WERI-Rb-1 (cell line): ENCODE measurements around the gene PAQR3.

Experiments
- DNase-seq: peaks from one replicate; pipeline ENCODE4 v3.0.0-alpha.2; 2020
- H3K27ac ChIP-seq: fragments of 250-450 bp; sonication (Bioruptor Pico); 2 replicates; pipeline ENCODE4 v1.5.1; 2020; ENCODE audit warnings: mild to moderate bottlenecking, moderate library complexity
- H3K27me3 ChIP-seq: fragments of 250-450 bp; sonication (Bioruptor Pico); 2 replicates; pipeline ENCODE4 v1.5.1; 2021; ENCODE audit warnings: mild to moderate bottlenecking, low read depth, moderate library complexity; ENCODE audit not compliant: insufficient read depth, severe bottlenecking
- H3K36me3 ChIP-seq: fragments of 250-450 bp; sonication (Bioruptor Pico); 2 replicates; pipeline ENCODE4 v1.5.1; 2020; ENCODE audit warnings: mild to moderate bottlenecking, moderate library complexity
- H3K4me3 ChIP-seq: 2 replicates; pipeline ENCODE4 v1.5.1; 2011; ENCODE audit warnings: low read depth, mild to moderate bottlenecking, control low read depth, low read length
- H3K9me3 ChIP-seq: fragments of 250-450 bp; sonication (Bioruptor Pico); 2 replicates; pipeline ENCODE4 v1.5.1; 2021; ENCODE audit warnings: mild to moderate bottlenecking, moderate library complexity; ENCODE audit not compliant: severe bottlenecking
- CTCF ChIP-seq: IDR thresholded peaks from 2 replicates; pipeline ENCODE4 v1.5.1; 2011; ENCODE audit warnings: low read depth, mild to moderate bottlenecking, control low read depth, inconsistent platforms, low read length

Gene PAQR3

GRCh38 chr4:78865451-78865850 is 73.8 kb downstream of the PAQR3 start:
- no peak overlapping the region for H3K27ac ChIP-seq
- H3K36me3 ChIP-seq, result peaks cover 10% of the 10 kb centered on the region
- H3K27me3 ChIP-seq, result no peaks in the 10 kb centered on the region
- DNase-seq, result no peak
- no peak for TF ChIP-seq CTCF
- no peaks in the 10 kb centered on the region for H3K9me3 ChIP-seq
- no peak overlapping the region for H3K4me3 ChIP-seq

- no peak overlapping the region for H3K27ac ChIP-seq
- H3K9me3 ChIP-seq, result no peaks in the 10 kb centered on the region
- peak; percentile 37 for TF ChIP-seq CTCF
- peaks cover 10% of the 10 kb centered on the region for H3K36me3 ChIP-seq
- no peak for DNase-seq
- no peaks in the 10 kb centered on the region for H3K27me3 ChIP-seq
- no peak overlapping the region for H3K4me3 ChIP-seq
Observed at GRCh38 chr4:78864405-78865024, 74.7 kb downstream of the PAQR3 start.

GRCh38 chr4:78863991-78864390 is 75.2 kb downstream of the PAQR3 start:
- H3K27me3 ChIP-seq, result no peaks in the 10 kb centered on the region
- no peak for DNase-seq
- no peaks in the 10 kb centered on the region for H3K9me3 ChIP-seq
- H3K27ac ChIP-seq, result no peak overlapping the region
- no peak for TF ChIP-seq CTCF
- H3K4me3 ChIP-seq, result no peak overlapping the region
- peaks cover 10% of the 10 kb centered on the region for H3K36me3 ChIP-seq

- H3K4me3 ChIP-seq, result no peak overlapping the region
Observed at GRCh38 chr4:78863254-78863869, 75.9 kb downstream of the PAQR3 start.

GRCh38 chr4:78862314-78862737 is 76.9 kb downstream of the PAQR3 start:
- no peak for TF ChIP-seq CTCF

More at GRCh38 chr4:78863254-78863869, 75.9 kb downstream of the PAQR3 start:
- no peaks in the 10 kb centered on the region for H3K27me3 ChIP-seq
- no peak for DNase-seq
- no peaks in the 10 kb centered on the region for H3K9me3 ChIP-seq
- TF ChIP-seq CTCF, result no peak
- H3K36me3 ChIP-seq, result peaks cover 10% of the 10 kb centered on the region
- no peak overlapping the region for H3K27ac ChIP-seq

More at GRCh38 chr4:78862314-78862737, 76.9 kb downstream of the PAQR3 start:
- Histone ChIP-seq H3K9me3 (no peaks in the 10 kb centered on the region), H3K27me3 (no peaks in the 10 kb centered on the region), H3K36me3 (peaks cover 4% of the 10 kb centered on the region; the same call in 1 of the 2 replicates), H3K4me3 (no peak overlapping the region), H3K27ac (no peak overlapping the region)
- DNase-seq, result no peak
